Liver (tissue), 9 donors: ENCODE results near the gene B3GAT3. TPM values are rescaled to one million over a fixed set of nuclear protein-coding genes. Genes with fewer than 3 reads are reported as not detected.
A peak's percentile ranks its signal among the peaks of the same experiment; 100 is the strongest.

Experiments used
- DNase-seq: peaks from one replicate; pipeline ENCODE4 v3.0.0-alpha.2; 2017; ENCODE audit warnings: low spot score
- H3K27ac ChIP-seq, 2 donors: one replicate each; pipeline ENCODE4 v1.7.0; 2013; ENCODE audit warnings: inconsistent platforms in 2 of 2, low read length in 2 of 2, control low read depth in 1 of 2, low read depth in 1 of 2, mild to moderate bottlenecking in 1 of 2
- H3K27me3 ChIP-seq, 4 donors: one replicate each; pipeline versions ENCODE4 v1.6.1 to v1.7.0; 2013; ENCODE audit warnings: low read length in 3 of 4, inconsistent platforms in 1 of 4, mild to moderate bottlenecking in 1 of 4, moderate library complexity in 1 of 4; ENCODE audit not compliant: control insufficient read depth in 4 of 4, insufficient read depth in 4 of 4
- H3K36me3 ChIP-seq, 4 donors: one replicate each; pipeline versions ENCODE4 v1.6.1 to v1.7.0; 2013; ENCODE audit warnings: low read length in 3 of 4, mild to moderate bottlenecking in 3 of 4, low read depth in 1 of 4, moderate library complexity in 1 of 4; ENCODE audit not compliant: control insufficient read depth in 4 of 4, insufficient read depth in 3 of 4
- H3K4me1 ChIP-seq, 4 donors: one replicate each; pipeline versions ENCODE4 v1.6.1 to v1.7.0; 2013; ENCODE audit warnings: low read length in 3 of 4, mild to moderate bottlenecking in 3 of 4, moderate library complexity in 1 of 4; ENCODE audit not compliant: control insufficient read depth in 4 of 4, insufficient read depth in 4 of 4
- H3K4me3 ChIP-seq, 3 donors: one replicate each; pipeline versions ENCODE4 v1.6.1 to v1.7.0; 2013; ENCODE audit warnings: low read length in 3 of 3, control low read depth in 1 of 3, low read depth in 1 of 3, mild to moderate bottlenecking in 1 of 3
- H3K9ac ChIP-seq, 2 donors: one replicate each; pipeline ENCODE4 v1.7.0; 2013; ENCODE audit warnings: low read length in 2 of 2, mild to moderate bottlenecking in 2 of 2, moderate library complexity in 2 of 2, control low read depth in 1 of 2, low read depth in 1 of 2
- H3K9me3 ChIP-seq, 4 donors: one replicate each; pipeline versions ENCODE4 v1.6.1 to v1.7.0; 2013; ENCODE audit warnings: low read length in 3 of 4; ENCODE audit not compliant: control insufficient read depth in 4 of 4
- EGR1 ChIP-seq, 2 donors: IDR thresholded peaks; 2 replicates each; pipeline ENCODE4 v1.6.1; 2016 to 2018; ENCODE audit warnings: antibody characterized with exemption in 2 of 2, low read depth in 2 of 2
- FOXA2 ChIP-seq: IDR thresholded peaks from 2 replicates; pipeline ENCODE4 v1.6.1; 2016; ENCODE audit warnings: antibody characterized with exemption
- GABPA ChIP-seq, 2 donors: IDR thresholded peaks in 1 of 2; conservative IDR thresholded peaks in 1 of 2; 2 replicates each; pipeline ENCODE4 v1.6.1; 2016; ENCODE audit warnings: antibody characterized with exemption in 2 of 2, mild to moderate bottlenecking in 1 of 2, moderate library complexity in 1 of 2
- HNF4A ChIP-seq, 2 donors: conservative IDR thresholded peaks; 2 replicates each; pipeline ENCODE4 v1.6.1; 2016; ENCODE audit warnings: antibody characterized with exemption in 2 of 2, mild to moderate bottlenecking in 2 of 2
- HNF4G ChIP-seq: IDR thresholded peaks from 2 replicates; pipeline ENCODE4 v1.6.1; 2016; ENCODE audit warnings: antibody characterized with exemption
- JUND ChIP-seq, 2 donors: IDR thresholded peaks; 2 replicates each; pipeline ENCODE4 v1.6.1; 2016; ENCODE audit warnings: antibody characterized with exemption in 2 of 2
- NR2F2 ChIP-seq: IDR thresholded peaks from 2 replicates; pipeline ENCODE4 v1.6.1; 2016; ENCODE audit warnings: antibody characterized with exemption
- RAD21 ChIP-seq, 2 donors: IDR thresholded peaks; 2 replicates each; pipeline ENCODE4 v1.6.1; 2016; ENCODE audit warnings: antibody characterized with exemption in 2 of 2, mild to moderate bottlenecking in 2 of 2
- RXRA ChIP-seq, 2 donors: IDR thresholded peaks; 2 replicates each; pipeline ENCODE4 v1.6.1; 2017 to 2018; ENCODE audit warnings: antibody characterized with exemption in 2 of 2, mild to moderate bottlenecking in 1 of 2
- SP1 ChIP-seq: IDR thresholded peaks from 2 replicates; pipeline ENCODE4 v1.6.1; 2018; ENCODE audit warnings: antibody characterized with exemption, mild to moderate bottlenecking
- TAF1 ChIP-seq: conservative IDR thresholded peaks from 2 replicates; pipeline ENCODE4 v1.6.1; 2016; ENCODE audit warnings: antibody characterized with exemption, mild to moderate bottlenecking
- WGBS: extraction: QIAGEN DNeasy Blood & Tissue Kit; methylation state at CpG from one replicate; pipeline ENCODE4 v1.1.7; 2013; 5-methylcytosine and 5-hydroxymethylcytosine counted together
- polyA plus RNA-seq, 2 donors: library from polyadenylated mRNA; stranded (reverse) in 1 of 2; unstranded in 1 of 2; fragments of 200-250 nt in 1 of 2; fragments of >200 nt in 1 of 2; fragmentation: Nextera tagmentation in 1 of 2; extraction: Ambion mirVana in 1 of 2; gene quantifications; one replicate each; pipeline versions ENCODE4 v1.2.1 to v1.2.3, GENCODE V29; 2013 to 2015
- total RNA-seq, 2 donors: library from RNA; depleted of rRNA; stranded (reverse); fragments of >200 nt; gene quantifications; one replicate each; pipeline ENCODE4 v1.2.3, GENCODE V29; 2014
- TF ChIP-seq, protein P1 (sequence below): IDR thresholded peaks from 2 replicates; pipeline ENCODE4 v1.6.1; 2016; ENCODE audit warnings: antibody characterized with exemption
- TF ChIP-seq, protein P2 (sequence below): IDR thresholded peaks from 2 replicates; pipeline ENCODE4 v1.6.1; 2016; ENCODE audit warnings: antibody characterized with exemption
- TF ChIP-seq, protein P3 (sequence below): IDR thresholded peaks from 2 replicates; pipeline ENCODE4 v1.6.1; 2016; ENCODE audit warnings: antibody characterized with exemption
- TF ChIP-seq, protein P4 (sequence below): fragments of 150-350 bp; IDR thresholded peaks from 2 replicates; pipeline ENCODE4 v1.5.1; 2017; ENCODE audit warnings: improper control_type of control experiment, low read depth, low read length; ENCODE audit not compliant: missing input control
- TF ChIP-seq, protein P5 (sequence below): IDR thresholded peaks from 2 replicates; pipeline ENCODE4 v1.6.1; 2016; ENCODE audit warnings: antibody characterized with exemption, mild to moderate bottlenecking
- donor health status: healthy.
- donor health status: healthy.
- donor health status: healthy.
- donor health status: healthy.
- donor health status: healthy.

The B3GAT3 gene
- total and polyA plus RNA-seq, 4 donors, result 13.1 to 29.2 (median 17.8) TPM

DNA sequence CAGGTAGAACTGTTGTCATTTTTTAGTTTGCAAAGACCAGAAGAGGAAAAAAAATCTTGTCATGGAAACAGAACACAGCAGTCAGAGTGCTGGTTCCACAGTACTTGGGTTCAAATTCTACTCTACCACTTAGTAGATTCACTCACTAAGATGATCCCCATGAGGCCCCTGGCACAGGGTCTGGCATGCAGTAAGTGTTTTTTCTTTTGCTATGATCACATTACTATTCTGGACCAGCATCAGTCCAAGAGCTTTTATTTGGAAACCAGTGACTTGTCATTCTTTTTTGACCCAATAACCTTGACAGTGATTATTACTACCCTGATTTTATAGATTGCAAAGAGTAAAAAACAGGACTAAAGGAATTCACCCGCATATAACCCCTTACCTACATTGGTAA, 52.2 kb downstream of the B3GAT3 start:
- DNase-seq, result no peak
- H3K9ac ChIP-seq, result no peak overlapping the region
- WGBS, result 83% methylated on average over 1 of the region's 1 CpG

DNA sequence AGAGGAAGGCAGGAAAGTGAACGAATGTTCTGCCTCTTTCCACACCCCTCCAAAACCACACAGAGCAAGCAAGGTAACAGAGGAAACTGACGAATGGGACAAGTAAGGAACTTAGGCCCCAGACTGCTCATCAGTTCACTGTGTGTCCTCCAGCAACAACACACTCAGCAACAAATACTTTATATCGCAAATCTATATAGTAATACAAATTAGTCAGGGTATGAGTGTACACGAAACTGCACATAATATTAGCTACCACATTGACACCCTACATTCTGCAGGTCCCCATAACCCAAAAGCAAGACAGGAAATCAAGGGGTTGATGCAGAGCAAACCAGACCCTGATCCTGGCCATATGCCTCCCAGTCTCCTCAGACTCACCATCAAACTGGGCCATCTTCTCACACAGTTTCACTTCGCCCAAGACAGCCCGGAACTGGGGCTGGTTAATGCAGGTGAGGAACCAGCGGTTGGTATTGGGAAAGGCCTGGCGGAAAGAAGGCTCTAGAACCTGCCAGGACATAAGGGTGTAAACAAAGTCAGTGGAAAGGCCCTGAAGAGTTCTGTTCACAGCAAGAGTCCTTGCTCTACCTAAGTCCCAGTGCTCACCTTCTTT, 54.7 kb downstream of the B3GAT3 start:
- H3K9ac ChIP-seq, result peak overlapping the region in 1 of 2 donors; percentile 16
- no peaks in the 10 kb centered on the region for H3K27me3 ChIP-seq
- H3K9me3 ChIP-seq, result no peaks in the 10 kb centered on the region
- H3K4me3 ChIP-seq, result no peak overlapping the region
- peaks cover 1 to 31% (median 21%) of the 10 kb centered on the region in 4 donors for H3K4me1 ChIP-seq
- peaks cover 13 to 50% (median 41%) of the 10 kb centered on the region in 4 donors for H3K36me3 ChIP-seq
- peak overlapping the region in 1 of 2 donors; percentile 3 for H3K27ac ChIP-seq
- 79% methylated on average over 8 of the region's 8 CpGs for WGBS
- DNase-seq, result no peak
- no peak for TF ChIP-seq RXRA (IDR thresholded peaks at IDR 0.05)
- TF ChIP-seq, protein P1, sequence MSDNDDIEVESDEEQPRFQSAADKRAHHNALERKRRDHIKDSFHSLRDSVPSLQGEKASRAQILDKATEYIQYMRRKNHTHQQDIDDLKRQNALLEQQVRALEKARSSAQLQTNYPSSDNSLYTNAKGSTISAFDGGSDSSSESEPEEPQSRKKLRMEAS, result no peak
- TF ChIP-seq HNF4G, result no peak
- no peak for TF ChIP-seq SP1
- TF ChIP-seq, protein P2, sequence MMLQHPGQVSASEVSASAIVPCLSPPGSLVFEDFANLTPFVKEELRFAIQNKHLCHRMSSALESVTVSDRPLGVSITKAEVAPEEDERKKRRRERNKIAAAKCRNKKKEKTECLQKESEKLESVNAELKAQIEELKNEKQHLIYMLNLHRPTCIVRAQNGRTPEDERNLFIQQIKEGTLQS, result no peak
- no peak for TF ChIP-seq JUND (IDR thresholded peaks at IDR 0.05)
- TF ChIP-seq FOXA2, result no peak
- no peak for TF ChIP-seq RAD21 (IDR thresholded peaks at IDR 0.05)
- TF ChIP-seq, protein P3, sequence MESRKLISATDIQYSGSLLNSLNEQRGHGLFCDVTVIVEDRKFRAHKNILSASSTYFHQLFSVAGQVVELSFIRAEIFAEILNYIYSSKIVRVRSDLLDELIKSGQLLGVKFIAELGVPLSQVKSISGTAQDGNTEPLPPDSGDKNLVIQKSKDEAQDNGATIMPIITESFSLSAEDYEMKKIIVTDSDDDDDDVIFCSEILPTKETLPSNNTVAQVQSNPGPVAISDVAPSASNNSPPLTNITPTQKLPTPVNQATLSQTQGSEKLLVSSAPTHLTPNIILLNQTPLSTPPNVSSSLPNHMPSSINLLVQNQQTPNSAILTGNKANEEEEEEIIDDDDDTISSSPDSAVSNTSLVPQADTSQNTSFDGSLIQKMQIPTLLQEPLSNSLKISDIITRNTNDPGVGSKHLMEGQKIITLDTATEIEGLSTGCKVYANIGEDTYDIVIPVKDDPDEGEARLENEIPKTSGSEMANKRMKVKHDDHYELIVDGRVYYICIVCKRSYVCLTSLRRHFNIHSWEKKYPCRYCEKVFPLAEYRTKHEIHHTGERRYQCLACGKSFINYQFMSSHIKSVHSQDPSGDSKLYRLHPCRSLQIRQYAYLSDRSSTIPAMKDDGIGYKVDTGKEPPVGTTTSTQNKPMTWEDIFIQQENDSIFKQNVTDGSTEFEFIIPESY, result no peak
- TF ChIP-seq, protein P4, sequence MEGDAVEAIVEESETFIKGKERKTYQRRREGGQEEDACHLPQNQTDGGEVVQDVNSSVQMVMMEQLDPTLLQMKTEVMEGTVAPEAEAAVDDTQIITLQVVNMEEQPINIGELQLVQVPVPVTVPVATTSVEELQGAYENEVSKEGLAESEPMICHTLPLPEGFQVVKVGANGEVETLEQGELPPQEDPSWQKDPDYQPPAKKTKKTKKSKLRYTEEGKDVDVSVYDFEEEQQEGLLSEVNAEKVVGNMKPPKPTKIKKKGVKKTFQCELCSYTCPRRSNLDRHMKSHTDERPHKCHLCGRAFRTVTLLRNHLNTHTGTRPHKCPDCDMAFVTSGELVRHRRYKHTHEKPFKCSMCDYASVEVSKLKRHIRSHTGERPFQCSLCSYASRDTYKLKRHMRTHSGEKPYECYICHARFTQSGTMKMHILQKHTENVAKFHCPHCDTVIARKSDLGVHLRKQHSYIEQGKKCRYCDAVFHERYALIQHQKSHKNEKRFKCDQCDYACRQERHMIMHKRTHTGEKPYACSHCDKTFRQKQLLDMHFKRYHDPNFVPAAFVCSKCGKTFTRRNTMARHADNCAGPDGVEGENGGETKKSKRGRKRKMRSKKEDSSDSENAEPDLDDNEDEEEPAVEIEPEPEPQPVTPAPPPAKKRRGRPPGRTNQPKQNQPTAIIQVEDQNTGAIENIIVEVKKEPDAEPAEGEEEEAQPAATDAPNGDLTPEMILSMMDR, result no peak
- TF ChIP-seq NR2F2, result no peak
- no peak for TF ChIP-seq HNF4A (conservative IDR thresholded peaks at IDR 0.05)
- TF ChIP-seq EGR1 (IDR thresholded peaks at IDR 0.05; ENCODE audit: low read depth in 2 of 2), result no peak
- no peak for TF ChIP-seq GABPA (IDR thresholded peaks at IDR 0.05 in 1 of 2, conservative IDR thresholded peaks at IDR 0.05 in 1 of 2)

More for the DNA sequence above, 52.2 kb downstream of the B3GAT3 start:
- Histone ChIP-seq H3K27me3 (no peaks in the 10 kb centered on the region), H3K9me3 (no peaks in the 10 kb centered on the region), H3K36me3 (peaks cover 7 to 42% (median 34%) of the 10 kb centered on the region in 4 donors), H3K4me3 (no peak overlapping the region), H3K27ac (no peak overlapping the region), H3K4me1 (peaks cover 2 to 38% (median 32%) of the 10 kb centered on the region in 4 donors)
- TF ChIP-seq TAF1 (no peak), FOXA2 (no peak), SP1 (no peak)
- TF ChIP-seq, protein P3, result no peak
- TF ChIP-seq, protein P1, result no peak
- TF ChIP-seq, protein P5, sequence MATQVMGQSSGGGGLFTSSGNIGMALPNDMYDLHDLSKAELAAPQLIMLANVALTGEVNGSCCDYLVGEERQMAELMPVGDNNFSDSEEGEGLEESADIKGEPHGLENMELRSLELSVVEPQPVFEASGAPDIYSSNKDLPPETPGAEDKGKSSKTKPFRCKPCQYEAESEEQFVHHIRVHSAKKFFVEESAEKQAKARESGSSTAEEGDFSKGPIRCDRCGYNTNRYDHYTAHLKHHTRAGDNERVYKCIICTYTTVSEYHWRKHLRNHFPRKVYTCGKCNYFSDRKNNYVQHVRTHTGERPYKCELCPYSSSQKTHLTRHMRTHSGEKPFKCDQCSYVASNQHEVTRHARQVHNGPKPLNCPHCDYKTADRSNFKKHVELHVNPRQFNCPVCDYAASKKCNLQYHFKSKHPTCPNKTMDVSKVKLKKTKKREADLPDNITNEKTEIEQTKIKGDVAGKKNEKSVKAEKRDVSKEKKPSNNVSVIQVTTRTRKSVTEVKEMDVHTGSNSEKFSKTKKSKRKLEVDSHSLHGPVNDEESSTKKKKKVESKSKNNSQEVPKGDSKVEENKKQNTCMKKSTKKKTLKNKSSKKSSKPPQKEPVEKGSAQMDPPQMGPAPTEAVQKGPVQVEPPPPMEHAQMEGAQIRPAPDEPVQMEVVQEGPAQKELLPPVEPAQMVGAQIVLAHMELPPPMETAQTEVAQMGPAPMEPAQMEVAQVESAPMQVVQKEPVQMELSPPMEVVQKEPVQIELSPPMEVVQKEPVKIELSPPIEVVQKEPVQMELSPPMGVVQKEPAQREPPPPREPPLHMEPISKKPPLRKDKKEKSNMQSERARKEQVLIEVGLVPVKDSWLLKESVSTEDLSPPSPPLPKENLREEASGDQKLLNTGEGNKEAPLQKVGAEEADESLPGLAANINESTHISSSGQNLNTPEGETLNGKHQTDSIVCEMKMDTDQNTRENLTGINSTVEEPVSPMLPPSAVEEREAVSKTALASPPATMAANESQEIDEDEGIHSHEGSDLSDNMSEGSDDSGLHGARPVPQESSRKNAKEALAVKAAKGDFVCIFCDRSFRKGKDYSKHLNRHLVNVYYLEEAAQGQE, result no peak
